ENCODE measurements around the gene ASMT. TPM values are rescaled to one million over a fixed set of nuclear protein-coding genes. Genes with fewer than 3 reads are reported as not detected.

Gene ASMT, protein sequence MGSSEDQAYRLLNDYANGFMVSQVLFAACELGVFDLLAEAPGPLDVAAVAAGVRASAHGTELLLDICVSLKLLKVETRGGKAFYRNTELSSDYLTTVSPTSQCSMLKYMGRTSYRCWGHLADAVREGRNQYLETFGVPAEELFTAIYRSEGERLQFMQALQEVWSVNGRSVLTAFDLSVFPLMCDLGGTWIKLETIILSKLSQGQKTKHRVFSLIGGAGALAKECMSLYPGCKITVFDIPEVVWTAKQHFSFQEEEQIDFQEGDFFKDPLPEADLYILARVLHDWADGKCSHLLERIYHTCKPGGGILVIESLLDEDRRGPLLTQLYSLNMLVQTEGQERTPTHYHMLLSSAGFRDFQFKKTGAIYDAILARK
- not detected in 2 replicates for total RNA-seq

GRCh38 chrX:1614927-1615326 is at the start of gene ASMT:
Gene ASMT (plus strand): TSS chrX:1615059. CDS start chrX:1615200, 141 bp downstream.

GRCh38 chrX:1591102-1591862 is 23.6 kb upstream of the ASMT start, which contains the start of gene AKAP17A:
Gene AKAP17A (plus strand): TSS chrX:1591604. CDS start chrX:1593463, 1,859 bp downstream.

Other genes with a start within 250 kb of the ASMT start
- gene SLC25A6, start 222.9 kb upstream of the ASMT start, total RNA-seq = 158 and 168 TPM in 2 replicates
- gene ASMTL, start 162.2 kb upstream of the ASMT start, total RNA-seq = 9.8 and 11.9 TPM in 2 replicates
- gene P2RY8, start 77.9 kb upstream of the ASMT start, total RNA-seq = not detected in 2 replicates
- 18.5 and 18.8 TPM in 2 replicates for gene AKAP17A, start 23.5 kb upstream of the ASMT start, total RNA-seq

Data from aortic smooth muscle cell (primary cell).